GM12874 (cell line): ENCODE measurements around the gene SLX9.

Source experiments
- TF ChIP-seq, protein P1 (sequence below): IDR thresholded peaks from 2 replicates; pipeline ENCODE4 v1.5.1; 2011; ENCODE audit warnings: low read depth, mild to moderate bottlenecking, control low read depth, low read length, moderate library complexity; ENCODE audit not compliant: insufficient read depth

The SLX9 gene

DNA sequence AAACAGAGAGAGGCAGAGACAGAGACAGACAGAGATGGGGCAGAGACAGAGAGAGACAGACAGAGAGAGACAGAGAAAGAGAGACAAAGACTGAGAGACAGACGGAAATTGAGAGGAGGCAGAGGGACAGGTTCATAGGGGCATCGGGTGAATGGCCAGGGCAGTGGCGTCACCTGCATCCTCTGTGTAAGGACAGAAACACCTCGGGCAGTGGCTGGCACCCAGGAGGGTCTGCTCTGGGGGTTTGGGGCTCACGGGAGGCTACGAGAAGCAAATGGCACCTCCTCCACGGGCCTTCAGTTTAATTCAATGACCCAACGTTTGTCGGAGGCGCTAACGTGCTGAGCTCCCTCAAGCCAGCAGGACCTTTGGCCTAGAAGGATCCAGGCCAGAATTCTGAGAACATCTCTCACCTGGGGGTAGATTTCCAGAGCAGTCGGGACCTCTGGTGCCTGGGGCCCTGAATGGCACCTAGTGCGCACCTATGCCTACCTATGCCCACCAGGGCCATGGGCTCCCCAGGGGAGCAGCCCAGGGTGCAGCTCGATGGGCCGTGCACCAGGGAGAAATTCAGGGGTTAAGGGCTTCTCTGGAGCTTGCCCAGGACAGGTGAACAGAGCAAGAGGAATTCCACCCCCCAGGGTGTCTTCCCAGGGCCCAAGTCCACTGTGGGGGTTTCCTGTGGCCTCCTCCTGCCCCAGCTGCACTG, 45.7 kb upstream of the SLX9 start:
- TF ChIP-seq, protein P1, sequence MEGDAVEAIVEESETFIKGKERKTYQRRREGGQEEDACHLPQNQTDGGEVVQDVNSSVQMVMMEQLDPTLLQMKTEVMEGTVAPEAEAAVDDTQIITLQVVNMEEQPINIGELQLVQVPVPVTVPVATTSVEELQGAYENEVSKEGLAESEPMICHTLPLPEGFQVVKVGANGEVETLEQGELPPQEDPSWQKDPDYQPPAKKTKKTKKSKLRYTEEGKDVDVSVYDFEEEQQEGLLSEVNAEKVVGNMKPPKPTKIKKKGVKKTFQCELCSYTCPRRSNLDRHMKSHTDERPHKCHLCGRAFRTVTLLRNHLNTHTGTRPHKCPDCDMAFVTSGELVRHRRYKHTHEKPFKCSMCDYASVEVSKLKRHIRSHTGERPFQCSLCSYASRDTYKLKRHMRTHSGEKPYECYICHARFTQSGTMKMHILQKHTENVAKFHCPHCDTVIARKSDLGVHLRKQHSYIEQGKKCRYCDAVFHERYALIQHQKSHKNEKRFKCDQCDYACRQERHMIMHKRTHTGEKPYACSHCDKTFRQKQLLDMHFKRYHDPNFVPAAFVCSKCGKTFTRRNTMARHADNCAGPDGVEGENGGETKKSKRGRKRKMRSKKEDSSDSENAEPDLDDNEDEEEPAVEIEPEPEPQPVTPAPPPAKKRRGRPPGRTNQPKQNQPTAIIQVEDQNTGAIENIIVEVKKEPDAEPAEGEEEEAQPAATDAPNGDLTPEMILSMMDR = no peak

GRCh38 chr21:44894687-44895302, 45.0 kb upstream of the SLX9 start:
- TF ChIP-seq, protein P1 = no peak

DNA sequence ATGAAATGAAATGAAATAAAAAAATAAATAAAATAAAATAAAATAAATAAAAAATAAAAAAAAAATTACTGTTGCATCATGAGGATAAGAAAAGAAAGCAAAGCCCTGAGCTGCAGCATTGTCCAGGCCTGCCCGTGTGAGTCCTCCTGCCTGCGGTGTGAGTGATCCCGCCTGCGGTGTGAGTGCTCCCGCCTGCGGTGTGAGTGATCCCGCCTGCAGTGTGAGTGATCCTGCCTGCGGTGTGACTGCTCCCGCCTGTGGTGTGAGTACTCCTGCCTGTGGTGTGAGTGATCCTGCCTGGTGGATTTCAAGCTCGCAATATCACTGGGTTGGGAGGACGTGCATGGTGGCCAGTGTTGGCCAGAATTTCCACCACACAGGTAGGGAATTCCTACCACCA, 44.0 kb upstream of the SLX9 start:
- TF ChIP-seq, protein P1 = no peak

DNA sequence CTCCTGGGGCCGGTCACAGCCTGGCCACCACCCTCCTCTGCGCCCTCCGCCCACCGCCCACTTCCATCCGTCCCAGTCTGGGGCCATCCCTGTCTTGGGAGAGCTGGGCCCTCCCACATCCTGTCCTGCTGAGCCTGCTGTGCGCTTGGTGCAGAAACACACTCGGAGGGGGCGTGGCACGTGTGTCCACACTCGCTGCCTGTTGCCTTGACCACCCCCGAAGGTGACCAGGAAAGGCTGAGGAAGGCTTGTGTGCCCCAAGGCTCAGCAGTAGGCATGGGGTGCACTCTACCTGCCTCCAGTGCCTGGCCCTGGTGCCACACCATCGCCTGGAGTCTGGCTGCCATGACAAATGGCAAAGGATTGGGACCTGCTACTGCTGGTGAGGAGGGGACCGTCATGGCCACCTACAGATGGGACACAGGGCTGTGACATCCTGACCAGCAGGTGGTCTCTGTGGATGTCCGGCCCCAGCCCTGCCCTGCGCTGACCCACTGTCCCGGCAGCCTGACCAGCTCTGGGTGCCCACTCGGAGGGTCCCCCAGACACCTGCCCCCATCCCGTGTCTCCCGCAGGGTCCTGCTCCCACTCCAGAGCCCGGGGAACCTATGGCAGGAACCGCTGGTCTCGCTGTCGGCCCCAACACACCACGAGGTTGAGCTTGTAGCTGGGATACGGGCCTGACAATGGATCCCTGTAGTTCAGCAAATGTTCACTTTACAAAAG, 43.1 kb upstream of the SLX9 start:
- TF ChIP-seq, protein P1 = no peak

GRCh38 chr21:44897326-44898010, 42.4 kb upstream of the SLX9 start:
- TF ChIP-seq, protein P1 = no peak

- TF ChIP-seq, protein P1 = no peak
Measured at GRCh38 chr21:44898011-44898488, 41.8 kb upstream of the SLX9 start.
